Heart left ventricle (tissue), 16 donors: Measurements from ENCODE around the gene NOX5. TPM values are rescaled to one million over a fixed set of nuclear protein-coding genes. Genes with fewer than 3 reads are reported as not detected.
A peak's percentile ranks its signal among the peaks of the same experiment; 100 is the strongest.

Source experiments
- ATAC-seq, 4 donors: fragments of 200-7000 bp; cut with Tn5 transposase; one replicate each; pipeline ENCODE4 v1.9.1; 2020 to 2022; ENCODE audit warnings: moderate library complexity in 4 of 4, mild to moderate bottlenecking in 3 of 4, moderate number of reproducible peaks in 1 of 4
- DNase-seq, 5 donors: peaks; one replicate each; pipeline ENCODE4 v3.0.0-alpha.2; 2020
- H3K27ac ChIP-seq, 12 donors: fragments of 200-600 bp; sonication (generic) in 4 of 12; one replicate each; pipeline versions ENCODE4 v1.5.0 to v1.8.0; 2016 to 2022; ENCODE audit warnings: mild to moderate bottlenecking in 2 of 12
- H3K27me3 ChIP-seq, 9 donors: fragments of 200-600 bp; sonication (generic) in 2 of 9; one replicate each; pipeline versions ENCODE4 v1.5.1 to v1.8.0; 2016 to 2022; ENCODE audit warnings: mild to moderate bottlenecking in 3 of 9
- H3K36me3 ChIP-seq, 9 donors: fragments of 200-600 bp; sonication (generic) in 2 of 9; one replicate each; pipeline versions ENCODE4 v1.5.0 to v1.8.0; 2018 to 2022; ENCODE audit warnings: mild to moderate bottlenecking in 2 of 9
- H3K4me1 ChIP-seq, 12 donors: fragments of 200-600 bp; sonication (generic) in 4 of 12; one replicate each; pipeline versions ENCODE4 v1.5.0 to v1.8.0; 2016 to 2022; ENCODE audit warnings: mild to moderate bottlenecking in 3 of 12
- H3K4me3 ChIP-seq, 12 donors: fragments of 200-600 bp; sonication (generic) in 4 of 12; one replicate each; pipeline versions ENCODE4 v1.5.0 to v1.8.0; 2017 to 2022; ENCODE audit warnings: mild to moderate bottlenecking in 9 of 12, moderate library complexity in 4 of 12
- H3K9me3 ChIP-seq, 12 donors: fragments of 200-600 bp; sonication (generic) in 4 of 12; one replicate each; pipeline versions ENCODE4 v1.5.0 to v1.8.0; 2016 to 2022; ENCODE audit warnings: mild to moderate bottlenecking in 1 of 12
- CTCF ChIP-seq, 12 donors: fragments of 200-600 bp; sonication (generic) in 4 of 12; IDR thresholded peaks; one replicate each; pipeline versions ENCODE4 v1.5.0 to v1.8.0; 2018 to 2022; ENCODE audit warnings: antibody characterized with exemption in 12 of 12, mild to moderate bottlenecking in 5 of 12
- POLR2A ChIP-seq, 2 donors: fragments of 450-650 bp; IDR thresholded peaks; one replicate each; pipeline ENCODE4 v1.6.1; 2017; ENCODE audit warnings: antibody characterized with exemption in 2 of 2, mild to moderate bottlenecking in 2 of 2, moderate library complexity in 2 of 2
- WGBS, 4 donors: extraction: QIAGEN DNeasy Blood & Tissue Kit in 2 of 4; methylation state at CpG; one replicate each; pipeline versions ENCODE4 v1.1.5 to v1.1.7; 2013 to 2018; 5-methylcytosine and 5-hydroxymethylcytosine counted together
- intact Hi-C, 10 donors: fragments of 100-400 bp; cut with DNase I; formaldehyde crosslinking; loops; one replicate each; pipeline versions ENCODE4 v1.11.1 to v1.14.2; 2022
- polyA plus RNA-seq, 2 donors: library from polyadenylated mRNA; stranded (reverse); fragments of 200-250 nt; gene quantifications; one replicate each; pipeline ENCODE4 v1.2.3, GENCODE V29; 2013
- total RNA-seq, 9 donors: library from RNA; depleted of rRNA in 2 of 9; stranded (reverse); fragments of >200 nt in 2 of 9; fragmentation: NEBNext Ultra II Directional in 3 of 9; extraction: Animal tissue kit (Norgen Biotek cat#: 25700) in 3 of 9; gene quantifications; one replicate each; pipeline versions ENCODE4 v1.1.0 to v1.2.4, GENCODE V29; 2016 to 2023
- donor health status: ischemic (EF 13 %, LVEDD 7.1; RV severe dilation, severe dysfunction).
- donor health status: healthy with polysubstance abuse.
- donor health status: DM: no; HTN: yes; CAD: no.
- donor health status: DM: no; HTN: no; CAD: no.
- donor health status: ischemic (EF 25% LVEDD 6.9; RV normal size, moderate dysfunction).
- donor health status: ischemic (EF 25% LVEDD 5.7; RV mildly dilated, moderate dysfunction).
- donor health status: healthy.
- donor health status: DM: yes; HTN: yes; CAD: no.
- donor health status: ischemic (EF 35%, LVEDD 5.7; RV mildly dilated, moderate dysfunction).
- donor health status: nonischemic (EF 11% LVEDD 7.7; RV severe dilation, severe dysfunction).
- donor health status: DM: yes; HTN: yes; CAD: no.
- donor health status: PGD.
- donor health status: ischemic (EF 29% LVEDD 5.4; RV normal size, mild dysfunction).
- donor health status: nonischemic (EF 23%, LVEDD 6.1; RV moderate dilation, normal function).

Gene NOX5
- total and polyA plus RNA-seq, 11 donors: 0.02 to 0.29 (median 0.04) TPM; not detected in 6

DNA sequence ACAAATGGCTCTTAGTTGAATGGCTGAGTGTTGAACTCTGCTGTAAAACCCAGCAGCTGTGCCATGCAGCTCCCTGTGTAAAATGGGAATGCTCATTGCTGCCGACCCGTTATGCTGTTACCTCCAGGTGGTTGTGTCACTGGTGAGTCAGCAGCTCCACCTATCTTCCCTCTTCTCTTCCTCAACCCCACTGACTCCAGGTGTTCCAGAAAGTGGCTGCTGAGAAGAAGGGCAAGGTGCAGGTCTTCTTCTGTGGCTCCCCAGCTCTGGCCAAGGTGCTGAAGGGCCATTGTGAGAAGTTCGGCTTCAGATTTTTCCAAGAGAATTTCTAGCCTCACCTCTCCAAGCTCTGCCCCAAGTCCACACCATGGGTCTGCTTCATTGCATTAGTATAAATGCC lies 41.9 kb downstream of the NOX5 start:
- WGBS, 4 donors: 65 to 68% (median 67%) methylated on average over 3 of the region's 3 CpGs
- H3K36me3 ChIP-seq: no peaks in the 10 kb centered on the region
- TF ChIP-seq CTCF (IDR thresholded peaks at IDR 0.05) (no peak), POLR2A (IDR thresholded peaks at IDR 0.05) (no peak)
- ATAC-seq (no peak), DNase-seq (no peak)
- no peak overlapping the region for H3K4me3 ChIP-seq
- no peak overlapping the region for H3K27ac ChIP-seq
- peaks cover 0 to 23% (median 16%) of the 10 kb centered on the region in 12 donors for H3K4me1 ChIP-seq
- no peaks in the 10 kb centered on the region for H3K9me3 ChIP-seq
- intact Hi-C loops: loop anchor here in 7 of 10 donors (2.0 to 5.0 kb wide), 7 partner anchors 101 to 411 kb away; partner anchors contain the start of genes GLCE (in 2 of the 7) and KIF23 (in 1 of the 7)
- peaks cover 0 to 8% (median 0%) of the 10 kb centered on the region in 9 donors for H3K27me3 ChIP-seq

DNA sequence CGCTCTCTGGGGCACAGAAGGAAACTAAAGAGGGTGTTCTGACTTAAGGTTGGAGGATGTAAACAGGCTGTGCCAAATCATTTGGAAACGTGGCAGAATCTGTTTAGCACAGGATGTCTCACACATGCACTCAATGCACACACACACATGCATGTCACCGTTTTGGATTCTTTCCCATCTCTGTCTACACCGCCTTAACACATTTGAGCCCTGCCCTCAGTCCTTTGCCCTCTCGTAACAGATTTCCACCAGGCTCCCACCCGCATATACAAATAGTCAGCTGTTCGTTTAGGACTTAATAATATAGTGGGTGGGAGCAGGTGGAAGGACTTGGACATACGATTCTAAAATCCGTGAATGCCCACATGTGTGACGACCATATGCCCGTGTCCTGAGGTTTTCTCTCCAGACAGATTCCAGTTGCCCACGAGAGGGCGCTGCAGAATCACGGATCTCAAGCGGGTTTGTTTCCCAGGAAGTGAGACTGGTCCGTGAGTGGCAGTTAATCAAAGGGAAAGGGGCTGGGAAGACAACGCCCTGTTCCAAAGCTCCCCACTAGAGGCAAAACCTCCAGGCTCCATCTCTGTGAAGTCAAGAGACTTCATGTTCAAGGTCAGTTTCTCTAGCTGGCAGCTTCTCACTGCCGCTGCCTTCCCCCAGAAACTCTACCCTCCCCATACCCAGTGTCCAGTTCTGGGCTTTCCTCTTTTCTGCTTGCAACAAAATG lies 44.5 kb downstream of the NOX5 start:
- Histone ChIP-seq H3K36me3 (no peaks in the 10 kb centered on the region), H3K27me3 (peaks cover 0 to 8% (median 0%) of the 10 kb centered on the region in 9 donors), H3K4me1 (peaks cover 0 to 23% (median 16%) of the 10 kb centered on the region in 12 donors), H3K4me3 (peak overlapping the region in 6 of 12 donors; percentile 0 to 29 (median 22)), H3K9me3 (no peaks in the 10 kb centered on the region), H3K27ac (peak overlapping the region in 8 of 12 donors; percentile 37 to 72 (median 58))
- DNase-seq (peak; percentile 84 to 93 (median 87)), ATAC-seq (peak; percentile 78 to 85 (median 81))
- intact Hi-C loops: loop anchor here in 9 of 10 donors (1.0 to 5.0 kb wide), 16 partner anchors 98 to 408 kb away; partner anchors contain the start of genes GLCE (in 4 of the 9) and KIF23 (in 1 of the 9)
- WGBS, 4 donors: 15 to 19% (median 17%) methylated on average over 18 of the region's 18 CpGs
- no peak for TF ChIP-seq POLR2A (IDR thresholded peaks at IDR 0.05)
- TF ChIP-seq CTCF (IDR thresholded peaks at IDR 0.05): peak; percentile 80 to 93 (median 88)

- intact Hi-C loops: loop anchor here in 9 of 10 donors (1.0 to 5.0 kb wide), 16 partner anchors 98 to 408 kb away; partner anchors contain the start of genes GLCE (in 4 of the 9) and KIF23 (in 1 of the 9)
- ATAC-seq (peak in 3 of 4 donors; percentile 5 to 21 (median 15)), DNase-seq (no peak)
- peaks cover 0 to 8% (median 0%) of the 10 kb centered on the region in 9 donors for H3K27me3 ChIP-seq
- H3K9me3 ChIP-seq: no peaks in the 10 kb centered on the region
- 72 to 89% (median 73%) methylated on average over 9 of the region's 9 CpGs for WGBS, 4 donors
- peak overlapping the region in 9 of 12 donors; percentile 22 to 72 (median 55) for H3K27ac ChIP-seq
- H3K36me3 ChIP-seq: no peaks in the 10 kb centered on the region
- H3K4me3 ChIP-seq: peak overlapping the region in 5 of 12 donors; percentile 11 to 29 (median 25)
- peaks cover 0 to 23% (median 16%) of the 10 kb centered on the region in 12 donors for H3K4me1 ChIP-seq
- TF ChIP-seq CTCF (IDR thresholded peaks at IDR 0.05) (no peak), POLR2A (IDR thresholded peaks at IDR 0.05) (no peak)
These were observed 45.1 kb downstream of the NOX5 start for GRCh38 chr15:69059557-69059943.

DNA sequence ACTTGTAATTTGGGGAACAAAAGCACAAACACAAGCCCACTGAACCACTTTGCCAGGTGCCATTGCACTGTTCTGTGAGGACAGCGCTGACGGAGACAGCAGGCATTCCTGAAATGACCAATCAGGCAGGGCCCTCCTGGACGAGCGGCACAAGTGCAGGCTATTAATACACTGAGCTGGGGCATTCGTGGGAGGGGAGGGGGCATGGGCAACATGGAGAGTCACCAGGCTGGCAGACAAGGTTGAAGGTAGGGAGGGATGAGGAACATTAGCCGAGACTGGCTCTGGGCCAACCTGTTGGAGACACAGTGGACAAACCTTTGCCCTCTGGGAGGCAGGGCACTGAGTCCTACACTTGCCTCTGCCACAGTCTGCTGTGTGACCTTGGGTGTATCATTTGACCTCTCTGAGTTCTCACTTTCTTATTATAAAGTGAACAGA lies 45.6 kb downstream of the NOX5 start:
- H3K4me1 ChIP-seq: peaks cover 0 to 23% (median 16%) of the 10 kb centered on the region in 12 donors
- ATAC-seq: peak; percentile 93 to 96 (median 94)
- peak in 4 of 5 donors; percentile 68 to 86 (median 79) for DNase-seq
- no peak overlapping the region for H3K4me3 ChIP-seq
- no peaks in the 10 kb centered on the region for H3K9me3 ChIP-seq
- no peak for TF ChIP-seq CTCF (IDR thresholded peaks at IDR 0.05)
- no peak for TF ChIP-seq POLR2A (IDR thresholded peaks at IDR 0.05)
- H3K27ac ChIP-seq: peak overlapping the region in 10 of 12 donors; percentile 9 to 72 (median 55)
- intact Hi-C loops: loop anchor here in 4 of 10 donors (2.0 to 10.0 kb wide), 4 partner anchors 95 to 205 kb away; partner anchors contain the start of gene GLCE (in 2 of the 4)
- H3K36me3 ChIP-seq: no peaks in the 10 kb centered on the region
- peaks cover 0 to 8% (median 0%) of the 10 kb centered on the region in 9 donors for H3K27me3 ChIP-seq
- WGBS, 4 donors: 45 to 67% (median 57%) methylated on average over 6 of the region's 6 CpGs
